C1 segment of cervical spinal cord (tissue), 14 donors: ENCODE results near the gene PMF1.
"Not testable (repeated sequence)": the region's sequence is repeated elsewhere in the genome, so short reads cannot be mapped to it uniquely, and the experiment has no call there.

Source experiments
- DNase-seq, 14 donors: peaks; one replicate each; lab custom pipeline; 2025; lab: John Stamatoyannopoulos, UW

PMF1 gene, protein sequence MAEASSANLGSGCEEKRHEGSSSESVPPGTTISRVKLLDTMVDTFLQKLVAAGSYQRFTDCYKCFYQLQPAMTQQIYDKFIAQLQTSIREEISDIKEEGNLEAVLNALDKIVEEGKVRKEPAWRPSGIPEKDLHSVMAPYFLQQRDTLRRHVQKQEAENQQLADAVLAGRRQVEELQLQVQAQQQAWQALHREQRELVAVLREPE

DNA sequence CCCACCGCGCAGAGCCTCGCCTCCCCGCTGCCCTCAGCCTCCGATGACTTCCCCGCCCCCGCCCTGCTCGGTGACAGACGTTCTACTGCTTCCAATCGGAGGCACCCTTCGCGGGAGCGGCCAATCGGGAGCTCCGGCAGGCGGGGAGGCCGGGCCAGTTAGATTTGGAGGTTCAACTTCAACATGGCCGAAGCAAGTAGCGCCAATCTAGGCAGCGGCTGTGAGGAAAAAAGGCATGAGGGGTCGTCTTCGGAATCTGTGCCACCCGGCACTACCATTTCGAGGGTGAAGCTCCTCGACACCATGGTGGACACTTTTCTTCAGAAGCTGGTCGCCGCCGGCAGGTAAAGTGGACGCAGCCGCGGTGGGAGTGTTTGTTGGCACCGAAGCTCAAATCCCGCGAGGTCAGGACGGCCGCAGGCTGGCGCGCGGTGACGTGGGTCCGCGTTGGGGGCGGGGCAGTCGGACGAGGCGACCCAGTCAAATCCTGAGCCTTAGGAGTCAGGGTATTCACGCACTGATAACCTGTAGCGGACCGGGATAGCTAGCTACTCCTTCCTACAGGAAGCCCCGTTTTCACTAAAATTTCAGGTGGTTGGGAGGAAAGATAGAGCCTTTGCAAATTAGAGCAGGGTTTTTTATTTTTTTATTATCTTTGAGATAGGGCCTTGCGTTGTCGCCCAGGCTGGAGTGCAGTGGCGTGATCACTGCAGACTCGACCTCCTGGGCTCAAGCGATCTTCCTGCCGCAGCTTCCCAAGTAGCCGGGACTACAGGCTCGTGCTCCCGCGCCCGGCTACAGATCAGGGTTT lies at the start of gene PMF1:
TSS of gene PMF1 (plus strand) at position 175 of the 811 bp plus-strand sequence. CDS start at position 184, 9 bp downstream.
- peak; percentile 85 to 100 (median 98) for DNase-seq

DNA sequence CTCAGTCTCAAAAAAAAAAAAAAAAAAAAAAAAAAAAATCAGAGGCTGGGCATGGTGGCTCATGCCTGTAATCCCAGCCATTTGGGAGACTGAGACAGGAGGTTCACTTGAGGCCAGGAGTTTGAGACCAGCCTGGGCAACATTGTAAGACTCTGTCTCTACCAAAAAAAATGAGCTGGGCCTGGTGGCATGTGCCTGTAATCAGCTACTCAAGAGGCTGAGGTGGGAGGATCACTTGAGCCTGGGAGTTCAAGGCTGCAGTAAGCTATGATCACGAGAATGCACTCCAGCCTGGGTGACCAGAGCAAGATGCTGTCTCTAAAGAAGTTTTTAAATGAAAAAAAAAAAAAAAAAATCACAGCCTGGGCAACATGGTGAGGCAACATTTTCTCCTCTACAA lies 49.1 kb upstream of the PMF1 start:
- no peak for DNase-seq

DNA sequence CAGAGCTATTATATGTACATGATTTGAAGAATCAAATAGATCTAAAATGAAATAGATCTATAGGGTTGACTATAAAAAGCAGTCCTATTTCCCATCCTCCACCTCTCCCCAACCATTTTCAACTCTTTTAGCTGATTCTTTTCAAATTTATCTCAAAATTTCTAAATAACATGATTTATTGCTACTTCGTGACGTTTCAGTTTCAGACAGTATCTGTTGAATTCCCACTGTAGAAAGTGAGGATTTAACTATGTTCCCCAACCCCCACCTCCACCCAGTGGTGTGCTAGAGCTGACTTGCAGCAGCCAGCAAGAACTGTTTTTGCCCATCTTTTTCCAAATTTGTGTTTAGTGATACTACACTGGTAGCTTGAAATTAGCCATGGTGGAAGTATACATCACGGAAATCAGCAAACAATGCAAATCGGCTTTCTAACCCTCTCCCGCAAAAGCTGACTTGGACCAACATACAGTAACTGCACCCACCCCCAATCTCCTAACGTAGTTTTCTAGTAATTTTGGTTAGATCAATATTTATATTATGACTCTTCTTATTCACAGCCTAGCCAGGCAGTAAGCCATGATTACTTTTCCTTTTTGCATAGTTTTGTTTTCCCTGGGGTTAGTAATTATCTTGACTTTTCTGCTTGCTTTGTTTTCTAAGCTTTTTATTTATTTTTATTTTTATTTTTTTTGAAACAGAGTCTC lies 48.5 kb upstream of the PMF1 start:
- DNase-seq = no peak

DNA sequence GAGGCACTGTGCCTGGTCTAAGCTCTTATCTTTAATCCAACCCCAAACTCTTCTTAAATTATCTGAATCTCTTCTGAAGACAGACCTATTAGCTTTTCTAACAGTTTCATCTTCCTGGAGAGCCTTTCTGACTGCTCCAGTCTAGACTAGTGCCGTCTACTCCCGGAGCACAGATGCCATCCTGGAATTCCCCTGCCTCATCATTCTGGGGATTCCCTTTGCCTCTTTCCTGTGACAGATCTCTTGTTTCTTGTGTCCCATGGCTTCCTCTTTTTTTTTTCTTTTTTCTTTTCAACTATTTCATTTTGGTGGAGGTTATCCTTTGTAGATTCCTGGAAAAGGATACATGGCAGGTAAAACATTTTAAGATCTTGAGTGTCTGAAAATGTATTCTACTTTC lies 47.7 kb upstream of the PMF1 start:
- DNase-seq = no peak

DNA sequence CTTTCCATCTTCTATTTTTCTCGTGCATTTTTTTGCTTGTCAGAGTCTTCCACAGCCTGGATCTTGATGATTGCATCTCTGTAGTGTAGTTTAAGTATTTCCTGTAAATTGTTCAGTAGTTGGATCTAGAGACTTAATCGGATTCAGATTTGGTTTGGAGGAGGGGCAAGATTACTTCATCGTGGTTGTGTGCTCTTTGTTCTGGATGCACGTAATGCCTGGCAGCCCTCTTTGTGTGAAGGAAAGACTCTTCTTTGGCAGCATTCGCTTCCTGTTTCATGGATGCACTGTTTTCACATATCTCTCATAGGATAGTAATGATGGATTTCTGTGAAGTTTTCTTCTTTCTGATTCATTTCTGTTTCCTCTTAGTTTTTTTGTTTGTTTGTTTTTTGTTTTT lies 45.3 kb upstream of the PMF1 start:
- DNase-seq = no peak

DNA sequence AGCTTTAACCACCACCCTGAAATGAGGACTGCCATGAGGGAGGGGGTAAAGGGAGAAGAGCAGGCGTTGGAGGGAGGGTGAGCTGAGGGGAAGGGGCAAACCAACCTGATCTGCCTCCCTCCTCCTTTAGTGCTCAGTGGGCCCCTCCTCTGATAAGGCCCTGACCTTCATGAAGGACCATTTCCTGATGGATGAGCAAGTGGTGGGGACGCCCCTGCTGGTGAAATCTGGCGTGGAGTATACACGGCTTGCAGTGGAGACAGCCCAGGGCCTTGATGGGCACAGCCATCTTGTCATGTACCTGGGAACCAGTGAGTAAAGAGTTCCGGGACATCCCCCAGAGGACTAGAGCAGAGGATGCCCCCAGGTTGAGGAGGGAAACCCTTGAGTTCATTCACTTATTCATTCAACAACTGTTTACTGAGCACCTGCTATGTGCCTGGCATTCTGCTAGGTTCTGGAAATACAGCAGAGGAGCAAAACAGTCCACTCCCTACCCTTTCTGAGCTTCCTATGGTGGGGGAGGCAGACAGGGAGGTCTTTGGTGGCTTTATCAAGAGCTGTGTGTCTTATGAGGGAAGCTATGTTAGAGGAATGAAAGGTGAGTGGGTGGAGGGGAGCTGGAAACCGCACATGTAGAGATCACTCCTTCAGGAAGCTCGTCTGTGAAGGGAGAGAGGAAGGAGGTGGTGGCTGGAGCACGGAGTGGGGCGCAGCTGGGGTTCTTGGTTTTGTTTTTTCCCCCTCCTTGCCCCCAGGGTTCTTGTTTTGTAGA lies 39.9 kb upstream of the PMF1 start:
- no peak for DNase-seq

DNA sequence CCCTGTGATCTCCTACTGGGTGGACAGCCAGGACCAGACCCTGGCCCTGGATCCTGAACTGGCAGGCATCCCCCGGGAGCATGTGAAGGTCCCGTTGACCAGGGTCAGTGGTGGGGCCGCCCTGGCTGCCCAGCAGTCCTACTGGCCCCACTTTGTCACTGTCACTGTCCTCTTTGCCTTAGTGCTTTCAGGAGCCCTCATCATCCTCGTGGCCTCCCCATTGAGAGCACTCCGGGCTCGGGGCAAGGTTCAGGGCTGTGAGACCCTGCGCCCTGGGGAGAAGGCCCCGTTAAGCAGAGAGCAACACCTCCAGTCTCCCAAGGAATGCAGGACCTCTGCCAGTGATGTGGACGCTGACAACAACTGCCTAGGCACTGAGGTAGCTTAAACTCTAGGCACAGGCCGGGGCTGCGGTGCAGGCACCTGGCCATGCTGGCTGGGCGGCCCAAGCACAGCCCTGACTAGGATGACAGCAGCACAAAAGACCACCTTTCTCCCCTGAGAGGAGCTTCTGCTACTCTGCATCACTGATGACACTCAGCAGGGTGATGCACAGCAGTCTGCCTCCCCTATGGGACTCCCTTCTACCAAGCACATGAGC lies 36.1 kb upstream of the PMF1 start:
- DNase-seq = no peak

DNA sequence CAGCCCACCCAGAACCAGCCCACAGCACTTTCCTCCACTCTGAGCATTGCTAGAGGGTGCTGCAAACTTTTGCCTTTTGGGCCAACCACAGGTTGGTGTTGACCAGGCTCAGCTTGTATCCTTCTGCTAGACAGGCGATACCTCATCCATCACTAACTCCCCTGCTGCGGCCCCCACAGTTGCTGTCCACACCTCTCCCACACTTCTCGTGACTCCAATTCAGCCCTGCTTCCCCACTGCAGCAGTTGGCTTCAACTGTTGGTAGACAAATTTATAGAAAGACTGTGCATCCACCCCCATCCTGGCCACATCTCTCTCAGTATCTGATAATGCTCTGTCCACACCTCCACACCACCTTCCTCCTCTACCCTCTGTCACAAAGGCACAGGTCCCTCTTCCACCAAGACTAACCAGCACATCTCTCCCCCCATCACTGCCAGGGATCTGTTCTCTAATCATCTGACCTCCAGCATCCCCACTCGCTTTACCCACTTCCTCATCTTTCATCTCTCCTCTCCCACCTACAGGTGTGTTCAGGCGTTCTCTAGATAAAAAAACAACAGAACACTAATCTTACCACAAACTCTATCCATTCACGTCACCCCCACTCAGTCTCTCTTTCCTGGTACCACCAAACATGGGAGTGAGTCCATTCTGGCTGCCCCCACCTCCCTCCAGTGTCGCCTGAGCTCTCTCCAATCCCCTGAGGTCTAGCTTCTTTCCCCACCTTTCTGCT lies 34.7 kb upstream of the PMF1 start:
- DNase-seq = no peak

DNA sequence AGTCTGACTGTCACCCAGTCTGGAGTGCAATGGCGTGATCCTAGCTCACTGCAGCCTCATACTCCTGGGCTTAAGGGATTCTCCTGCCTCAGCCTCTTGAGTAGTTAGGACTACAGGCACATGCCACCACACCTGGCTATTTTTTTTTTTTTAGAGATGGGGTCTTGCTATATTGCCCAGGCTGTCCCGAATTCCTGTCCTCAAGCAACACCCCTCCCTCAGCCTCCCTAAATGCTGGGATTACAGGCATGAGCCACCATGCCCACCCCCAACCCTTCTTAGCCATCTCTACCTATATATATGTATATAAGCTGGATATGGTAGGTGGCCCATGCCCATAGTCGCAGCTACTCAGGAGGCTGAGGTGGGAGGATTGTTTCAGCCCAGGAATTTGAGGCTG lies 32.3 kb upstream of the PMF1 start:
- DNase-seq = no peak

DNA sequence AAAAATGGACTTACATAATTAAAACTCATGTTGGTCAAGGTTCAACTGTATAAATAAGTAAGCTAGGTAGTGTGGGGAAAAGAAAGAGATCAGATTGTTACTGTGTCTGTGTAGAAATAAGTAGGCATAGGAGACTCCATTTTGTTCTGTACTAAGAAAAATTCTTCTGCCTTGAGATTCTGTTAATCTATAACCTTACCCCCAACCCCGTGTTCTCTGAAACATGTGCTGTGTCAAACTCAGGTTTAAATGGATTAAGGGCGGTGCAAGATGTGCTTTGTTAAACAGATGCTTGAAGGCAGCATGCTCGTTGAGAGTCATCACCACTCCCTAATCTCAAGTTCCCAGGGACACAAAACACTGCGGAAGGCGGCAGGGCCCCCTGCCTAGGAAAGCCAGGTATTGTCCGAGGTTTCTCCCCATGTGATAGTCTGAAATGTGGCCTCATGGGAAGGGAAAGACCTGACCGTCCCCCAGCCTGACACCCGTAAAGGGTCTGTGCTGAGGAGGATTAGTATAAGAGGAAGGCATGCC lies 31.3 kb upstream of the PMF1 start:
- not testable (repeated sequence) for DNase-seq

DNA sequence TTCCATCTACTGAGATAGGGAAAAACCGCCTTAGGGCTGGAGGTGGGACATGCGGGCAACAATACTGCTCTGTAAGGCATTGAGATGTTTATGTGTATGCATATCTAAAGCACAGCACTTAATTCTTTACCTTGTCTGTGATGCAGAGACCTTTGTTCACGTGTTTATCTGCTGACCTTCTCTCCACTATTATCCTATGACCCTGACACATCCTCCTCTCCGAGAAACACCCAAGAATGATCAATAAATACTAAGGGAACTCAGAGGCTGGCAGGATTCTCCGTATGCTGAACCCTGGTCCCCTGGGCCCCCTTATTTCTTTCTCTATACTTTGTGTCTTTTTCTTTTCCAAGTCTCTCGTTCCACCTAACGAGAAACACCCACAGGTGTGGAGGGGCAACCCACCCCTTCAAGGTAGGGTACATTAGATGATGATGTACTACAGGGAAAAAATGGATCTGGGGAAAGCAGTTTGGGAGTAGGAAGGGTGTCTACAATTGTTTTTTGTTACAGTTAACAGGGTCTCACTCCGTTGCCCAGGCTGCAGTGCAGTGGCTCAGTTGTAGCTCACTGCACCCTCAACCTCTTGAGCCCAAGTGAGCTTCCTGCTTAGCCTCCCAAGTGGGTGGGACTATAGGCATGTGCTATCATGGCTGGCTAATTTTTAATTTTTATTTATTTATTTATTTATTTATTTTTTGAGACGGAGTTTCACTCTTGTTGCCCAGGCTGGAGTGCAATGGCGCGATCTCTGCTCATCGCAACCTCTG lies 30.6 kb upstream of the PMF1 start:
- not testable (repeated sequence) for DNase-seq

DNA sequence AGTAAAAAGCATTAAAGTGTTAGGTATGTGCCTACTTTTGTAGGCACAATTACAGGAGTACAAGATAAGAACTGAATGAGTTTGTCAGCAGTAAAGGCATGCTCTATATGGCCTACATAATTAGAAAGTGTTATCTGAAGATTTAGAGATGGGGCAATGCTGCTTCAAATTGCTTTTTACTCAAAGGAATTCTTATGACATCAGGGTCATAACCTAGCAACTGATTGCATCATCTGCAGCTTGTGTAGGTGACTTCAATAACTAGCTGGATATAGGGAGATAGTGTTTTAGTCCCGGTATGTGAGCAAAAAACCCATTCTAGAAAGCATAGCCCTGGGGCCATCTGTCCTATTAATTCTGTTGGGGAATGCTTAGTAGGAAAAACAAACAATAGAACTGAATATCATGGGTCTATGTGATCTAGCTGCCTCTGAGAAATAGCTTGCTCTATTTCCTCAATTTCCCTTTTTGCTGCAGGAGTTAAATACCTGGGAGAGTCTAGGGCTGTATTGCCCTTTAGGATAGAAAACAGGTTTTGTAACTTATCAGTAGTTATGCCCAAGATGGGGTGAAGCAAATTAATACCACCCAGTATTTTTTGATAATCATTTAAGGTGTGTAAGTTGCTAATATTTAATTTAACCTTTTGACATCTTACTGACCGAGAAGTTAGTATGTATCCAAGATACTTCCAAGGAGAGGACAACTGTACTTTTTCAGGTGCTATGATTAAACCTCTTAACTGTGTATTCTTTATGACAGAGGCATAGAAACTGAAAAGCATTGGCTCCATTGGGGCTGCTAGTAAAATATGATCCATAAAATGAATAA lies 26.2 kb upstream of the PMF1 start:
- not testable (repeated sequence) for DNase-seq

DNA sequence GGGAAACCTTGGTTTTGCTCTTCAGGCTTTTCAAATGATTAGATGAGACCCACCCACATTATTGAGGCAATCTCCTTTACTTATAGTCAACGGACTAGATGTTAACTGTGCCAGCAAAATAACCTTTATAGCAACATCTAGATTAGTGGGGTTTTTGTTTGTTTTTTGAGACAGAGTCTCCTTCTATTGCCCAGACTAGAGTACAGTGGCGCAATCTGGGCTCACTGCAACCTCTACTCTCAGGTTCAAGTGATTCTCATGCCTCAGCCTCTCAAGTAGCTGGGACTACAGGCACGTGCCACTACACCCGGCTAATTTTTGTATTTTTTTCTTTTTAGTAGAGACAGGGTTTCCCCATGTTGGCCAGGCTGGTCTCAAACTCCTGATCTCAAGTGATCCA lies 22.5 kb upstream of the PMF1 start:
- not testable (repeated sequence) for DNase-seq

DNA sequence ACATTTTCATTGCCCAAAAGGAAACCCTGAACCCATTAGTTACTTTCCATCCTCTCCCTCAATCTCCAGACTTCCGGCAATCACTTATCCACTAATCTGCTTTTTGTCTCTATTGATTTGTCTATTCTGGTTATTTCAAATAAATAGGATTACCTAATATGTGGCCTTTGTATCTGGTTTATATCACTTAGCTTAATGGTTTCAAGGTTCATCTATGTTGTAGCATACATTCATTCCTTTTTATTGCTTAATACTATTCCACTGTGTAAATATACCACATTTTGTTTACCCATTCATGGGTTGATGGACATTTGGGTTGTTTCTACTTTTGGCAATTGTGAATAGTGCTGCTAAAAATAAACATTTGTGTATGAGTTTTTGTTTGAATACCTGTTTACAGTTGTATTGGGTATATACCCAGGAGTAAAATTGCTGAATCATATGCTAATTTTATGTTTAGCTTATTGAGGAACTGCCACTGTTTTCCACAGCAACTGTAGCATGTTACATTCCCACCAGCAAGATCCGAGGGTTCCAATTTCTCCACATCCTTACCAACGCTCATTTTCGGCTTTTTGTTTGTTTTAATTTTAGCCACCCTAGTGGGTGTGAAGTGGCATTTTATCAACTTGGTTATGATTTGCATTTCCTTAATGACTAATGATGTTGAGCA lies 21.4 kb upstream of the PMF1 start:
- DNase-seq = no peak

DNA sequence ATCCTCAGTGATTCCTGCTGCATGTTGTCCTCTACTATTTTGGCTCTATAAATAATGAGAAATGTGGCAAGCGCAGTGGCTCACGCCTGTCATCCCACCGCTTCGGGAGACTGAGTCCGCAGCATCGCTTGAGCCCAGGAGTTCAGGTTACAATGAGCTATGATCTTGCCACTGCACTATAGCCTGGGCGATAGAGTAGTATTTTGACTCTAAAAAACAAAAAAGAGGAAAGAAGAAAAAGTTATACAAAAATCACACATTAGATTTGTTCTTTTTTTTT lies 19.7 kb upstream of the PMF1 start:
- no peak for DNase-seq

DNA sequence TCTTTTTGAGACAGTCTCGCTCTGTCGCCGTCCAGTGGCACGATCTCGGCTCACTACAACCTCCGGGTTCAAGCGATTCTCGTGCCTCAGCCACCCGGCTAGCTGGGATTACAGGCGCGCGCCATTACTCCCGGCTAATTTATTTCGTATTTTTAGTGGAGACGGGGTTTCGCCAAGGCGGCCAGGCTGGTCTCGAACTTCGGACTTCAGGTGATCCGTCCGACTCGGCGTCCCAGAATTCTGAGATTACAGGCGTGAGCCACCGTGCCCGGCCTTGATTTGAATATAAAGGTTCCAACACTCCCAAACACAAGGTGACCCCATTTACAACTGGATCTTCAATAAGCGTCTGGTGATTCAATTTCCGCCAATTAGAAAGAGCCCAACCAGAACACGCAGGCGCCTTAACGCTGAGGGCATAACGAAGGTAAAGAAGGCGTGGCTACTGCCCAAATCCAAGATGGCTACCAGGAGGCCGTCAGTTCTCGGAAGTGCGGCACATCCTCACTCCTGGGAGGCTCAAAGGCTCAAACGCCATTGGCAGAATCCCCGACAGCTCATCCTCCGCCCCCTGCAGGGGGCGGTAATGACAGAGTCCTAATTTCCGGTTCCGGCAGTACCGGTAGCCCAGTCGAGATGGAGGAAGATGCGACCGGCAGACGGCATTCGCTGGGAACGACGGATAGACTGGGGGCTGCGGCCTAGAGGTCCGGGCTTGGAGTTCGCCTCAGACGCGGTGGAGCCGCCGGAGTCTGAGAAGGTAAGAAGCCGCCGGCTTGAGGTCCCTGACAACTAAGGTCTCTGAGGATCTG lies 19.1 kb upstream of the PMF1 start, which contains the start of gene SLC25A44:
TSS of gene SLC25A44 (plus strand) at position 617 of the 812 bp plus-strand sequence. CDS start 5,744 bp downstream, outside the sequence.
- peak; percentile 76 to 100 (median 97) for DNase-seq

DNA sequence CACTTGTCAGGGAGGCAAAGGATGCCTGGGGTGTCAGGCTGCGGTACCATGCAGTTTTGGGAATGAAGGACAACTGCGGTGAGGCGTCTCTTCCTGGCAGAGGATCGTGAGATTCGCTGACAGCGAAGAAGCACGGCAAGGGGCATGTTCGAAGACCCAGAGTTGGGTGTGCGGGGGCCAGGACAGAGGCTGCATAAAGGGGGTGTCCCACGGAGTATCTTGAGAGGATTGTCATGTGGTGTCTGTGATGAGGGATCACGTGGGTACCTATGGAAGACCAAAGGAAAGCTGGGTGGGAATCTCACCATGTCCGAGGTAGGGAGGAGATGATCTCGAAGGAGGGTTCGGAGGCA lies 18.5 kb upstream of the PMF1 start:
- DNase-seq = no peak

DNA sequence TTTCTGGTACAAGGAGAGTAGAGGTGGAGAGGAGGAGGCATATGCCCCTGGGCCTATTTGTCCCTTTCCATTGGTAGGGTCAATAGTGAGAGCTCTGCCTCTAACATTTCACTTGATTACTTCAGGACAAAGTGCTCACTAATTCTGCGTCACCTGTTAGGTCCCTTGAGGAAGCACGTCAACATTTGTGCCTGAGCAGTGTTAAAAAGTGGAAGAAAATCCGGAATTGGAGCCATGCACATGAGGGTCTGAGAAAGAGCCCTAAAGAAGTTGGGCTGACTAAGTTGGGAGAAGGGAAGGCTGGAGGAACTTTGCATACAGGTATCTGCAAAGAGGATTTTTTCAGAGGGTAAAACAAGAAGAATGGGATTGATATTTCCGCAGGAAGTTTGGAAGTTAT lies 17.0 kb upstream of the PMF1 start:
- no peak for DNase-seq
